ENCODE measurements around the gene OBSL1. TPM values are rescaled to one million over a fixed set of nuclear protein-coding genes. Genes with fewer than 3 reads are reported as not detected.

Gene OBSL1
- total and polyA plus RNA-seq, 4 donors = 14.2 to 35.3 (median 27.3) TPM

DNA sequence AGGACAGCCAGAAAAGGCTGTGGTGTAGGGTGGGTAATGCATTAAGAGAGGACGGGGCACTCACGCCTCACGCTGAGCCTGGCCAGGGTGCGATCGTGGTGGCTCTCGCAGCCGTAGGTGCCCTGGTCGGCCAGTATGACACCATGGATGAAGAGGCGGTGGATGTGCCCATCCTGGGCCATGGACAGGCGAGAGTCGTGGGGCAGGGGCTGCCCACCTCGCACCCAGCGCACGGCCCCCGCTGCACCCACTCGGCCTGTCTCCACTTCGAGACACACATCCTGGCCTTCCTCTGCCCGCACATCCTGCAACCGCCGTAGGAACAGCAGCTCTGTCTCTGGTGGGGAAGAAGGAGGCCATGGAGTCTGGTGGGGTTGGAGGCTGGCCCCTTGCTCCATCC lies 15.4 kb downstream of the OBSL1 start:
- peaks cover 5 to 15% (median 12%) of the 10 kb centered on the region in 4 donors for H3K4me1 ChIP-seq (ENCODE audit: control insufficient read depth in 4 of 4, insufficient read depth in 4 of 4, low read length in 3 of 4)
- H3K9ac ChIP-seq (ENCODE audit: low read depth in 1 of 2, low read length in 2 of 2) = no peak overlapping the region
- H3K36me3 ChIP-seq (ENCODE audit: control insufficient read depth in 4 of 4, insufficient read depth in 3 of 4, low read depth in 1 of 4, low read length in 3 of 4) = no peaks in the 10 kb centered on the region
- H3K9me3 ChIP-seq (ENCODE audit: control insufficient read depth in 4 of 4, low read length in 3 of 4) = no peaks in the 10 kb centered on the region
- peaks cover 0 to 7% (median 0%) of the 10 kb centered on the region in 4 donors for H3K27me3 ChIP-seq (ENCODE audit: control insufficient read depth in 4 of 4, insufficient read depth in 4 of 4, low read length in 3 of 4)
- DNase-seq (ENCODE audit: low spot score) = no peak
- no peak overlapping the region for H3K4me3 ChIP-seq (ENCODE audit: low read depth in 1 of 3, low read length in 3 of 3)
- 97% methylated on average over 20 of the region's 20 CpGs for WGBS
- H3K27ac ChIP-seq (ENCODE audit: low read depth in 1 of 2, low read length in 2 of 2) = no peak overlapping the region
- TF ChIP-seq RAD21 (IDR thresholded peaks at IDR 0.05) (no peak), FOXA1 (IDR thresholded peaks at IDR 0.05) (no peak), SP1 (IDR thresholded peaks at IDR 0.05) (no peak), HNF4A (conservative IDR thresholded peaks at IDR 0.05) (no peak), GABPA (IDR thresholded peaks at IDR 0.05 in 1 of 2, conservative IDR thresholded peaks at IDR 0.05 in 1 of 2) (no peak), FOXA2 (IDR thresholded peaks at IDR 0.05) (no peak), YY1 (IDR thresholded peaks at IDR 0.05) (no peak), JUND (IDR thresholded peaks at IDR 0.05) (no peak), EGR1 (IDR thresholded peaks at IDR 0.05; ENCODE audit: low read depth in 2 of 2) (no peak), RXRA (IDR thresholded peaks at IDR 0.05) (no peak), HNF4G (IDR thresholded peaks at IDR 0.05) (no peak), TAF1 (conservative IDR thresholded peaks at IDR 0.05) (no peak), NR2F2 (IDR thresholded peaks at IDR 0.05) (no peak)
- TF ChIP-seq, protein P1, sequence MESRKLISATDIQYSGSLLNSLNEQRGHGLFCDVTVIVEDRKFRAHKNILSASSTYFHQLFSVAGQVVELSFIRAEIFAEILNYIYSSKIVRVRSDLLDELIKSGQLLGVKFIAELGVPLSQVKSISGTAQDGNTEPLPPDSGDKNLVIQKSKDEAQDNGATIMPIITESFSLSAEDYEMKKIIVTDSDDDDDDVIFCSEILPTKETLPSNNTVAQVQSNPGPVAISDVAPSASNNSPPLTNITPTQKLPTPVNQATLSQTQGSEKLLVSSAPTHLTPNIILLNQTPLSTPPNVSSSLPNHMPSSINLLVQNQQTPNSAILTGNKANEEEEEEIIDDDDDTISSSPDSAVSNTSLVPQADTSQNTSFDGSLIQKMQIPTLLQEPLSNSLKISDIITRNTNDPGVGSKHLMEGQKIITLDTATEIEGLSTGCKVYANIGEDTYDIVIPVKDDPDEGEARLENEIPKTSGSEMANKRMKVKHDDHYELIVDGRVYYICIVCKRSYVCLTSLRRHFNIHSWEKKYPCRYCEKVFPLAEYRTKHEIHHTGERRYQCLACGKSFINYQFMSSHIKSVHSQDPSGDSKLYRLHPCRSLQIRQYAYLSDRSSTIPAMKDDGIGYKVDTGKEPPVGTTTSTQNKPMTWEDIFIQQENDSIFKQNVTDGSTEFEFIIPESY (IDR thresholded peaks at IDR 0.05) = no peak
- TF ChIP-seq, protein P2, sequence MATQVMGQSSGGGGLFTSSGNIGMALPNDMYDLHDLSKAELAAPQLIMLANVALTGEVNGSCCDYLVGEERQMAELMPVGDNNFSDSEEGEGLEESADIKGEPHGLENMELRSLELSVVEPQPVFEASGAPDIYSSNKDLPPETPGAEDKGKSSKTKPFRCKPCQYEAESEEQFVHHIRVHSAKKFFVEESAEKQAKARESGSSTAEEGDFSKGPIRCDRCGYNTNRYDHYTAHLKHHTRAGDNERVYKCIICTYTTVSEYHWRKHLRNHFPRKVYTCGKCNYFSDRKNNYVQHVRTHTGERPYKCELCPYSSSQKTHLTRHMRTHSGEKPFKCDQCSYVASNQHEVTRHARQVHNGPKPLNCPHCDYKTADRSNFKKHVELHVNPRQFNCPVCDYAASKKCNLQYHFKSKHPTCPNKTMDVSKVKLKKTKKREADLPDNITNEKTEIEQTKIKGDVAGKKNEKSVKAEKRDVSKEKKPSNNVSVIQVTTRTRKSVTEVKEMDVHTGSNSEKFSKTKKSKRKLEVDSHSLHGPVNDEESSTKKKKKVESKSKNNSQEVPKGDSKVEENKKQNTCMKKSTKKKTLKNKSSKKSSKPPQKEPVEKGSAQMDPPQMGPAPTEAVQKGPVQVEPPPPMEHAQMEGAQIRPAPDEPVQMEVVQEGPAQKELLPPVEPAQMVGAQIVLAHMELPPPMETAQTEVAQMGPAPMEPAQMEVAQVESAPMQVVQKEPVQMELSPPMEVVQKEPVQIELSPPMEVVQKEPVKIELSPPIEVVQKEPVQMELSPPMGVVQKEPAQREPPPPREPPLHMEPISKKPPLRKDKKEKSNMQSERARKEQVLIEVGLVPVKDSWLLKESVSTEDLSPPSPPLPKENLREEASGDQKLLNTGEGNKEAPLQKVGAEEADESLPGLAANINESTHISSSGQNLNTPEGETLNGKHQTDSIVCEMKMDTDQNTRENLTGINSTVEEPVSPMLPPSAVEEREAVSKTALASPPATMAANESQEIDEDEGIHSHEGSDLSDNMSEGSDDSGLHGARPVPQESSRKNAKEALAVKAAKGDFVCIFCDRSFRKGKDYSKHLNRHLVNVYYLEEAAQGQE (IDR thresholded peaks at IDR 0.05) = no peak
- TF ChIP-seq, protein P3, sequence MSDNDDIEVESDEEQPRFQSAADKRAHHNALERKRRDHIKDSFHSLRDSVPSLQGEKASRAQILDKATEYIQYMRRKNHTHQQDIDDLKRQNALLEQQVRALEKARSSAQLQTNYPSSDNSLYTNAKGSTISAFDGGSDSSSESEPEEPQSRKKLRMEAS (IDR thresholded peaks at IDR 0.05) = no peak
- TF ChIP-seq, protein P4, sequence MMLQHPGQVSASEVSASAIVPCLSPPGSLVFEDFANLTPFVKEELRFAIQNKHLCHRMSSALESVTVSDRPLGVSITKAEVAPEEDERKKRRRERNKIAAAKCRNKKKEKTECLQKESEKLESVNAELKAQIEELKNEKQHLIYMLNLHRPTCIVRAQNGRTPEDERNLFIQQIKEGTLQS (IDR thresholded peaks at IDR 0.05) = no peak
- TF ChIP-seq, protein P5, sequence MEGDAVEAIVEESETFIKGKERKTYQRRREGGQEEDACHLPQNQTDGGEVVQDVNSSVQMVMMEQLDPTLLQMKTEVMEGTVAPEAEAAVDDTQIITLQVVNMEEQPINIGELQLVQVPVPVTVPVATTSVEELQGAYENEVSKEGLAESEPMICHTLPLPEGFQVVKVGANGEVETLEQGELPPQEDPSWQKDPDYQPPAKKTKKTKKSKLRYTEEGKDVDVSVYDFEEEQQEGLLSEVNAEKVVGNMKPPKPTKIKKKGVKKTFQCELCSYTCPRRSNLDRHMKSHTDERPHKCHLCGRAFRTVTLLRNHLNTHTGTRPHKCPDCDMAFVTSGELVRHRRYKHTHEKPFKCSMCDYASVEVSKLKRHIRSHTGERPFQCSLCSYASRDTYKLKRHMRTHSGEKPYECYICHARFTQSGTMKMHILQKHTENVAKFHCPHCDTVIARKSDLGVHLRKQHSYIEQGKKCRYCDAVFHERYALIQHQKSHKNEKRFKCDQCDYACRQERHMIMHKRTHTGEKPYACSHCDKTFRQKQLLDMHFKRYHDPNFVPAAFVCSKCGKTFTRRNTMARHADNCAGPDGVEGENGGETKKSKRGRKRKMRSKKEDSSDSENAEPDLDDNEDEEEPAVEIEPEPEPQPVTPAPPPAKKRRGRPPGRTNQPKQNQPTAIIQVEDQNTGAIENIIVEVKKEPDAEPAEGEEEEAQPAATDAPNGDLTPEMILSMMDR (IDR thresholded peaks at IDR 0.05; ENCODE audit: low read depth, low read length, missing input control) = no peak

Data from liver (tissue), 9 donors.